OCI-LY1 (cell line): Measurements from ENCODE around the gene NUP210.

Source experiments
- H2AFZ ChIP-seq: fragments of 200-600 bp; sonication (generic), shearing (Covaris generic); 2 replicates; pipeline ENCODE4 v1.6.0; 2014; ENCODE audit warnings: antibody characterized with exemption, mild to moderate bottlenecking, low read length
- H3F3A ChIP-seq: fragments of 200-600 bp; sonication (generic), shearing (Covaris generic); 2 replicates; pipeline ENCODE4 v1.6.0; 2014; ENCODE audit warnings: mild to moderate bottlenecking, antibody characterized with exemption, low read length, moderate library complexity; ENCODE audit not compliant: insufficient read depth
- H3K27ac ChIP-seq: fragments of 200-600 bp; sonication (generic); 2 replicates; pipeline ENCODE4 v1.5.1; 2014; ENCODE audit warnings: low read length, mixed run types, mild to moderate bottlenecking, low read depth; ENCODE audit not compliant: poor library complexity, severe bottlenecking
- H3K27me3 ChIP-seq: fragments of 200-600 bp; sonication (generic); 2 replicates; pipeline ENCODE4 v1.6.0; 2014; ENCODE audit warnings: antibody characterized with exemption, mild to moderate bottlenecking, low read length, moderate library complexity; ENCODE audit not compliant: insufficient read depth
- H3K36me3 ChIP-seq: fragments of 200-600 bp; sonication (generic); 2 replicates; pipeline ENCODE4 v1.6.1; 2014; ENCODE audit warnings: mild to moderate bottlenecking, antibody characterized with exemption, low read length, moderate library complexity, mixed read lengths; ENCODE audit not compliant: insufficient read depth
- H3K4me1 ChIP-seq: fragments of 200-600 bp; sonication (generic); 2 replicates; pipeline ENCODE4 v1.5.1; 2014; ENCODE audit warnings: mild to moderate bottlenecking, low read length, moderate library complexity; ENCODE audit not compliant: insufficient read depth, severe bottlenecking
- H3K4me2 ChIP-seq: fragments of 200-600 bp; sonication (generic), shearing (Covaris generic); 2 replicates; pipeline ENCODE4 v1.6.1; 2014; ENCODE audit warnings: low read length
- H3K4me3 ChIP-seq: fragments of 200-600 bp; sonication (generic); 2 replicates; pipeline ENCODE4 v1.5.1; 2014; ENCODE audit warnings: low read length, low read depth, mild to moderate bottlenecking, mixed read lengths; ENCODE audit not compliant: poor library complexity, severe bottlenecking
- H3K79me2 ChIP-seq: fragments of 200-600 bp; shearing (Covaris generic); 2 replicates; pipeline ENCODE4 v1.6.1; 2016; ENCODE audit warnings: mixed run types, low read length, mixed read lengths; ENCODE audit not compliant: insufficient read depth
- H3K9ac ChIP-seq: fragments of 200-600 bp; sonication (generic), shearing (Covaris generic); 2 replicates; pipeline ENCODE4 v1.6.1; 2014; ENCODE audit warnings: mild to moderate bottlenecking, low read length, mixed read lengths
- H3K9me2 ChIP-seq: fragments of 200-600 bp; sonication (generic), shearing (Covaris generic); 2 replicates; pipeline ENCODE4 v1.6.1; 2014; ENCODE audit warnings: low read depth, mild to moderate bottlenecking, low read length, mixed read lengths
- H3K9me3 ChIP-seq: fragments of 200-600 bp; shearing (Covaris generic); 2 replicates; pipeline ENCODE4 v1.6.1; 2014; ENCODE audit warnings: low read length, mixed read lengths
- H4K20me1 ChIP-seq: fragments of 200-600 bp; sonication (generic), shearing (Covaris generic); 2 replicates; pipeline ENCODE4 v1.6.0; 2016; ENCODE audit warnings: mild to moderate bottlenecking, low read length; ENCODE audit not compliant: insufficient read depth
- EZH2 ChIP-seq: fragments of 200-600 bp; sonication (generic), shearing (Covaris generic); IDR thresholded peaks from 2 replicates; pipeline ENCODE4 v1.8.0; 2017; ENCODE audit warnings: borderline replicate concordance, mixed run types, mild to moderate bottlenecking, antibody characterized with exemption, low read length, moderate library complexity, mixed read lengths
- TF ChIP-seq, protein P1 (sequence below): fragments of 200-600 bp; sonication (generic), shearing (Covaris generic); IDR thresholded peaks from 2 replicates; pipeline ENCODE4 v1.5.1; 2017; ENCODE audit warnings: mild to moderate bottlenecking, antibody characterized with exemption, low read length, moderate library complexity, mixed read lengths

The NUP210 gene

GRCh38 chr3:13406190-13406589, 13.9 kb downstream of the NUP210 start:
- Histone ChIP-seq H3K4me1 (peaks cover 15% of the 10 kb centered on the region), H3K36me3 (peaks cover 72% of the 10 kb centered on the region), H3K27ac (no peak overlapping the region), H3F3A (no peaks in the 10 kb centered on the region), H2AFZ (no peak overlapping the region), H3K79me2 (peaks cover 97% of the 10 kb centered on the region), H3K9ac (no peak overlapping the region), H3K4me3 (no peak overlapping the region), H3K9me2 (no peaks in the 10 kb centered on the region), H3K4me2 (no peak overlapping the region), H3K9me3 (peaks cover 5% of the 10 kb centered on the region; the same call in 1 of the 2 replicates), H4K20me1 (no peaks in the 10 kb centered on the region), H3K27me3 (no peaks in the 10 kb centered on the region)
- TF ChIP-seq EZH2: no peak
- TF ChIP-seq, protein P1, sequence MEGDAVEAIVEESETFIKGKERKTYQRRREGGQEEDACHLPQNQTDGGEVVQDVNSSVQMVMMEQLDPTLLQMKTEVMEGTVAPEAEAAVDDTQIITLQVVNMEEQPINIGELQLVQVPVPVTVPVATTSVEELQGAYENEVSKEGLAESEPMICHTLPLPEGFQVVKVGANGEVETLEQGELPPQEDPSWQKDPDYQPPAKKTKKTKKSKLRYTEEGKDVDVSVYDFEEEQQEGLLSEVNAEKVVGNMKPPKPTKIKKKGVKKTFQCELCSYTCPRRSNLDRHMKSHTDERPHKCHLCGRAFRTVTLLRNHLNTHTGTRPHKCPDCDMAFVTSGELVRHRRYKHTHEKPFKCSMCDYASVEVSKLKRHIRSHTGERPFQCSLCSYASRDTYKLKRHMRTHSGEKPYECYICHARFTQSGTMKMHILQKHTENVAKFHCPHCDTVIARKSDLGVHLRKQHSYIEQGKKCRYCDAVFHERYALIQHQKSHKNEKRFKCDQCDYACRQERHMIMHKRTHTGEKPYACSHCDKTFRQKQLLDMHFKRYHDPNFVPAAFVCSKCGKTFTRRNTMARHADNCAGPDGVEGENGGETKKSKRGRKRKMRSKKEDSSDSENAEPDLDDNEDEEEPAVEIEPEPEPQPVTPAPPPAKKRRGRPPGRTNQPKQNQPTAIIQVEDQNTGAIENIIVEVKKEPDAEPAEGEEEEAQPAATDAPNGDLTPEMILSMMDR: no peak

DNA sequence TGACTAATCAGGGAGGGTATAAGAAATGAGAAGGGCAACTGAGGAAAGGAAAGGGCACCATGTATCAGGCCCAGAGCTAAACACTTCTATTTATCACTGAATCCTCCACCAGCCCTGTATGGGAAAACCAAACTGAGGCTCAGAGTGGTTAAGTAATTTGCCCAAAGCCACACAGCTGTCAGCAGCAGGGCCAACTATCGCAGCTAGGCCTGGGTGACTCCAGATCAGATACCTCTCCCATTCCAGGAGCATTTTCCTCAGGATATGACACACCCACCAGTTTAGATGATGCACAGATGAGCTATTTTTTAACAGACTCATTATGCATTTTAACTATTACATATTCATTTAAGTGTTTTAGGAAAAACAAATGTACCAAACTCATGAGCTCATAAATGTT, 14.5 kb downstream of the NUP210 start:
- H3K9ac ChIP-seq: no peak overlapping the region
- no peaks in the 10 kb centered on the region for H3K27me3 ChIP-seq
- H3K36me3 ChIP-seq: peaks cover 71% of the 10 kb centered on the region
- peaks cover 5% of the 10 kb centered on the region; the same call in 1 of the 2 replicates for H3K9me3 ChIP-seq
- no peak overlapping the region for H2AFZ ChIP-seq
- H3K4me3 ChIP-seq: no peak overlapping the region
- no peaks in the 10 kb centered on the region for H3K9me2 ChIP-seq
- no peaks in the 10 kb centered on the region for H4K20me1 ChIP-seq
- H3K4me1 ChIP-seq: peaks cover 16% of the 10 kb centered on the region
- H3K79me2 ChIP-seq: peaks cover 98% of the 10 kb centered on the region
- no peak overlapping the region for H3K27ac ChIP-seq
- TF ChIP-seq, protein P1: no peak
- no peak for TF ChIP-seq EZH2
- no peaks in the 10 kb centered on the region for H3F3A ChIP-seq
- no peak overlapping the region for H3K4me2 ChIP-seq

DNA sequence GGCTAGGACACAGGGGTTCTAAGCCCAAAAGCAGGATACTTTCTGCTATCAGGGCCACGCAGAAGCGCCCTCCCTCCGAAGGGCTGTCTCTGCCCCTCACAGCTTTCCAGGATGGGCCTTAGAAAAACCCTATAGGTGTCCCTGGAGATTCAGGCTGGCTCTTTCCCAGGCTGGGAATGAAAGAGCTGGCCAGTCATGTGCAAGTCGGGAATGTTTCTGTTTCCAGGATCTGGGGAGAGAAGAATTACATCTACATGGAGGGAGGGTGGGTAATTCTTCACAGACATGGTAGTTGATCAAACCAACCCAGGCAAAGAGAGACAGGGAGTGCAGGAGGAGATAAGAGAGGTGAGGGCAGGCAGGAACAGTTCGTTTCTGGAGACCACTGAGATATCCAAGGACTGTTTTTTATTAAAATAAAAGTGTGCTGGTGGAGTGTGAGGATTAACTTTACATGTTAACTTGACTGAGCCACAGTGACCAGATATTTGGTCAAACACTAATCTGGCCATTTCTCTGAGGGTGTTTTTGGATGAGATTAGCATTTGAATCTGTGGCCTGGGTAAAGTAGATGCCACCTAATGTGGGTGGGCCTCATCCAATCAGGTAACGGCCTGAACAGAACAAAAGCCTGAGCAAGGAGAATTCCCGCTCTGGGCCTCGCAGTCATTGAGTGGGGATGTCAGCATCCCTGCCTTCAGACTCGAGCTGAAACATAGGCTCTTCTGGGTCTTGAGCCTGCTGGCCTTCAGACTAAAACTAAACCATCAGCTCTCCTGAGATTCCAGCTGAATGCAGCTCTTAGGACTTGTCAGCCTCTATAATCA, 15.3 kb downstream of the NUP210 start:
- no peak overlapping the region for H3K4me3 ChIP-seq
- H2AFZ ChIP-seq: no peak overlapping the region
- H3K36me3 ChIP-seq: peaks cover 73% of the 10 kb centered on the region
- H3K79me2 ChIP-seq: peaks cover 97% of the 10 kb centered on the region
- no peaks in the 10 kb centered on the region for H3F3A ChIP-seq
- H3K9ac ChIP-seq: no peak overlapping the region
- no peak overlapping the region for H3K27ac ChIP-seq
- H3K4me2 ChIP-seq: no peak overlapping the region
- H3K9me3 ChIP-seq: peaks cover 5% of the 10 kb centered on the region; the same call in 1 of the 2 replicates
- no peaks in the 10 kb centered on the region for H4K20me1 ChIP-seq
- H3K4me1 ChIP-seq: peaks cover 16% of the 10 kb centered on the region
- TF ChIP-seq, protein P1: no peak
- TF ChIP-seq EZH2: no peak
- no peaks in the 10 kb centered on the region for H3K27me3 ChIP-seq
- H3K9me2 ChIP-seq: no peaks in the 10 kb centered on the region
